Nephron (organoid): ENCODE results near the gene AVL9.

ENCODE experiments used
- H3K27ac Mint-ChIP-seq, 3 experiments: 2 replicates each; pipeline ENCODE4 v1.8.0; 2020; ENCODE audit warnings: mixed read lengths in 3 of 3, mild to moderate bottlenecking in 2 of 3, moderate library complexity in 1 of 3
- H3K27me3 Mint-ChIP-seq: 2 replicates; pipeline ENCODE4 v1.8.0; 2021; ENCODE audit warnings: low read depth, mild to moderate bottlenecking, moderate library complexity, mixed read lengths
- H3K36me3 Mint-ChIP-seq: 2 replicates; pipeline ENCODE4 v1.8.0; 2020; ENCODE audit warnings: low read depth, mixed read lengths
- H3K4me1 Mint-ChIP-seq: 2 replicates; pipeline ENCODE4 v1.8.0; 2020; ENCODE audit warnings: mixed read lengths
- H3K4me3 Mint-ChIP-seq, 3 experiments: 2 replicates each; pipeline ENCODE4 v1.8.0; 2020; ENCODE audit warnings: mild to moderate bottlenecking in 3 of 3, mixed read lengths in 3 of 3, moderate library complexity in 2 of 3
- H3K9me3 Mint-ChIP-seq: 2 replicates; pipeline ENCODE4 v1.8.0; 2020; ENCODE audit warnings: mixed read lengths
- CTCF ChIP-seq, 3 experiments: fragments of 200-600 bp; sonication (generic); IDR thresholded peaks; one replicate each; pipeline ENCODE4 v1.5.0; 2021; ENCODE audit warnings: antibody characterized with exemption in 3 of 3; ENCODE audit not compliant: unreplicated experiment in 3 of 3

AVL9 gene

DNA sequence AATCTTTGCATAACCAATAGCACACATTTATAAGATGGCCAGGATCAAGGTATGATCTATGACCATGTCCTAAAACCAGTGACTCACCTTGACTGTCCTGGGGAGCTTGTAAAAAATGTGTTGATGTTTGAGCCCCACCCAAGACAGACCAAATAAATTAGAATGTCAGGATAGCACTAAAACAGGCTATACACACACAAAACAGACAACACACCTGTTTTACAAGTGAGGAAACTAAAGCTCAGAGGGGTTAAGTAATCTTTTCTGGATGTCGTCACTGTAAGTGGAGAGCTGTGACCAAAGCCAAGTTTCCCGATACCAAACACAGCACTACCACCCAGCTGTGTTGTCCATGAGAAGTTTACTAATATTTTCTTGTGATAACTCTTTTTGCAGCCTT is 84.5 kb downstream of the AVL9 start:
- no peaks in the 10 kb centered on the region for H3K27me3 Mint-ChIP-seq
- TF ChIP-seq CTCF (IDR thresholded peaks at IDR 0.05; ENCODE audit: unreplicated experiment in 3 of 3) = no peak
- no peak overlapping the region for H3K4me3 Mint-ChIP-seq
- no peak overlapping the region for H3K27ac Mint-ChIP-seq
- peaks cover 60% of the 10 kb centered on the region for H3K36me3 Mint-ChIP-seq
- no peaks in the 10 kb centered on the region for H3K4me1 Mint-ChIP-seq
- no peaks in the 10 kb centered on the region for H3K9me3 Mint-ChIP-seq

DNA sequence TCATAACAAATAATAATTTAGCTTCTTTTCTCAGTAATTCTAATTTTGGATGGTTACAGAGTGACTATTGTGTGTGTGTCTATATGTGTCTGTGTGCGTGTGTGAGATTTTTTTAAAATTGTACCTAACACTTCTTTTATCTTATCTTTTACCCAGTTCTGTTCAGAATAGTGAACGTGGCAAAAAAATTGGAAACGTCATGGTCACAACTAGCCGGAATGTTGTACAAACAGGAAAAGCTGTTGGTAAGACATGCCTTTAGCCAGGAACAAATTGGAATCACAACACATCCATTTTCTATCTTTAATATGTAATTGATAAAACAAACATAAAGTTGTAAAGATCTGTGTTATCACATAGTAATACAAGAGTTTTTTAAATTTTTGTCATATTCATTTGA is 85.4 kb downstream of the AVL9 start:
- TF ChIP-seq CTCF (IDR thresholded peaks at IDR 0.05; ENCODE audit: unreplicated experiment in 3 of 3) = no peak
- no peak overlapping the region for H3K27ac Mint-ChIP-seq
- no peak overlapping the region for H3K4me3 Mint-ChIP-seq
- H3K36me3 Mint-ChIP-seq = peaks cover 66% of the 10 kb centered on the region
- H3K9me3 Mint-ChIP-seq = no peaks in the 10 kb centered on the region
- H3K27me3 Mint-ChIP-seq = no peaks in the 10 kb centered on the region
- no peaks in the 10 kb centered on the region for H3K4me1 Mint-ChIP-seq

DNA sequence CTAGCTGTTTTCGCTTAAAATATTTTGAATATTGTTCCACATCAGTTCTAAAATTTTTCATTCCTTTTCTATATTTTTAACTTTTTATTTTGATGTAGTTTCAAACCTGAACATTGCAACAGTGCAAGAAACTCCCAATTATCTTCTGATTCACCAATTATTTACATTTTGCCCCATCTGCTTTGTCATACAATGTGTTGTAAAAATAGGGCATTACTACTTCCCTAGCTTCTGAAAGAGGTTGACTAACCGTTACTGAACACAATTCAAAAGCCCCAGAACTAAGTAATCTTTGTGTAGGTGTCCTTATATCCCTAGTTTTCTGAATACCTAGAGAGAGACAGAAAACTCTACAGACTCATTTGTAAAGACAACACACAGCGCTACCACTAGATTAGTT is 86.7 kb downstream of the AVL9 start:
- Mint-ChIP-seq H3K36me3 (peaks cover 65% of the 10 kb centered on the region), H3K9me3 (no peaks in the 10 kb centered on the region), H3K4me3 (no peak overlapping the region), H3K27ac (no peak overlapping the region), H3K4me1 (peaks cover 5% of the 10 kb centered on the region), H3K27me3 (no peaks in the 10 kb centered on the region)
- TF ChIP-seq CTCF (IDR thresholded peaks at IDR 0.05; ENCODE audit: unreplicated experiment in 3 of 3) = no peak

DNA sequence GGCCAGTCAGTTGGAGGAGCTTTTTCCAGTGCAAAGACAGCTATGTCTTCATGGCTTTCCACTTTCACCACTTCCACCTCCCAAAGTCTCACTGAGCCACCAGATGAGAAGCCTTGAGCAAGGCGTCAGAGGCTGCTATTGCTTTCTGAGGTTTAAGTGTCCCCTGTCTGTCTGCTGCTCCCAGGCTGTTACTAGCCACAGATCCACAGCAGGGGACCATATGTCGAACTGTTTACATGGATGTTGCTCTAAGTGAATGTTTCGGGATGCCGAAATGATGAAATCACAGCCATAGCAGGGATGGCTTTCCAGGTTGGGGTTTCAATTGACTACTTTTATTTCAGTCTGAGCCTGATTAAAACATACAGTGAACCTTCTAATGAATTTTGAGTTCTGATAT is 88.5 kb downstream of the AVL9 start:
- Mint-ChIP-seq H3K4me1 (peaks cover 14% of the 10 kb centered on the region), H3K4me3 (no peak overlapping the region), H3K27ac (no peak overlapping the region), H3K36me3 (peaks cover 56% of the 10 kb centered on the region), H3K27me3 (no peaks in the 10 kb centered on the region), H3K9me3 (no peaks in the 10 kb centered on the region)
- no peak for TF ChIP-seq CTCF (IDR thresholded peaks at IDR 0.05; ENCODE audit: unreplicated experiment in 3 of 3)

DNA sequence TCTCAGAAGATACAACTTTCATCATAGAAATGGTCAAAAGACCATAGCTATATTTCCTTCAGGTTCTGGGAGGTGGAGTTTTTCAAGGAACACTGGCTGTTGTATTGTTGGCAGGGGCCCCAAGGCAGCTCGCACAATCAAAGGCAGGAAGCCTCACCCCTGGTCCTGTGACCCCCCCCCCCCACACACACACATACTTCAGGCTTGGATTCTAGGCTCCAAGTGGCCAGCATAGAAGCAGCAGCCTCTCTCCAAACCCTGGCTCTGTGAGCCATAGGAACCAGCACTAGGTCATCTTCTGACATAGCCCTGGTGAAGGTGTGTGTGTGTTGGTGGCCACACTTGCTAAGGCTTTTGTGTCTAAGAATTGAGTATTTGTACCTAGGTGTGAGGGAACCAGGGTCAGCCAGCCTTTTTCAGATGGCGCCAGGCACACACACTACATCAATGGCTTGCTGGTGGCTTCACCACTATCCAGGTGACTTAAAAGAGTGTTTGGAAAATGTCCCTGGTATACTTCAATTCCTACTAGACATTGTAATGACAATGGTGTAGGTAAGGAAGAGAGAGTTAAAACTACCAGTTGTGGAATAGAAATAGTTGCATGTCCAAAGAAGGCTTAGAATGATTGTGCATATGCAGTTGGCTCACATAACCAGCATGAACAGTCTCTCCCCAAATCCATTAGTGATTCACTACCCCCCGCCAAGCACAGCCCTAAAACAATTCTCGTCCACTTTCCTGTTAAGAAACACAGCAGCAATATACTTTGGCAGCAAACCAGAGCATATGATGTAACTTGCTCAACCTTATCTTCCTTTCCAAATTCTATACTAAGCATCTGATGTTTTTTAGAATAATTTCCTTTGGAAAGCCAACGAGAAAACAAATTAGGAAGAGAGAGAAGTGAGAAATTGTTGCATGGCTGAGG is 91.3 kb downstream of the AVL9 start:
- Mint-ChIP-seq H3K27ac (peak overlapping the region; percentile 31 to 63 (median 38)), H3K27me3 (no peaks in the 10 kb centered on the region), H3K36me3 (peaks cover 53% of the 10 kb centered on the region), H3K9me3 (no peaks in the 10 kb centered on the region), H3K4me1 (peaks cover 14% of the 10 kb centered on the region), H3K4me3 (no peak overlapping the region)
- TF ChIP-seq CTCF (IDR thresholded peaks at IDR 0.05; ENCODE audit: unreplicated experiment in 3 of 3) = no peak
